NCI-H2227 (cell line): ENCODE data around the gene FCMR.
"Not testable (repeated sequence)": the region's sequence is repeated elsewhere in the genome, so short reads cannot be mapped to it uniquely, and the experiment has no call there.

ENCODE experiments used
- DNase-seq: peaks from one replicate; lab custom pipeline; 2025; ENCODE audit not compliant: unreplicated experiment; lab: John Stamatoyannopoulos, UW

FCMR gene

DNA sequence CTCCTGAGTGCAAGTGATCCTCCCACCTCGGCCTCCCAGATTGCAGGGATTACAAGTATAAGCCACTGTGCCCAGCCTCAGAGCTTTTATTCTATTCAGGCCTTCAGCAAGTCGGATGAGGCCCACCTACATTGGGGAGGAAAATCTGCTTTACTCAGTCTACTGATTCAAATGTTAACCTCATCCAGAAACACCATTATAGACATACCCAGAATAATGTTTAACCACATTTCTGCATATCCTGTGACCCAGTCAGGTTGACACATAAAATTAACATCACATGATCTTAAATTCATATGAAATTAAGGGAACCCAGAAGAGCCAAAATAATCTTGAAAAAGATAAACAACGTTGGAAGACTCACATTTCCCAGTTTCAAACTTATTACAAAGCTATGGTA is 41.4 kb downstream of the FCMR start:
- no peak for DNase-seq

DNA sequence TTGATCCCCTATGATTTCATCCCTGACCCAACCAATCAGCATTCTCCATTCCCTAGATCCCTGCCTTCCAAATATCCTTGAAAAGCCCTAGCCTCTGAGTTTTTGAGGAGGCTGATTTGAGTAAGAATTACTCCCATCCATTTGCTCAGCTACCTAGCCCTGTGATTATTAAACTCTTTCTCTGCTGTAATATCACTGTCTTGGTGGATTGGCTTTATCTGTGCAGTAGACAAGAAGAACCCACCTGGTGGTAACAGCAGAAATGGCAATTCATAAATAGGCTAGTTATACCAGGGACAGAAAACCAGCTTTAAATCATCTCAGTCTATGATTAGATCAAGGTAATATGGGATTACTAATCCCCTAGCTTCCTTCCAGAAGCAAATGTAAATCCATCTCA is 43.3 kb downstream of the FCMR start:
- DNase-seq = no peak

DNA sequence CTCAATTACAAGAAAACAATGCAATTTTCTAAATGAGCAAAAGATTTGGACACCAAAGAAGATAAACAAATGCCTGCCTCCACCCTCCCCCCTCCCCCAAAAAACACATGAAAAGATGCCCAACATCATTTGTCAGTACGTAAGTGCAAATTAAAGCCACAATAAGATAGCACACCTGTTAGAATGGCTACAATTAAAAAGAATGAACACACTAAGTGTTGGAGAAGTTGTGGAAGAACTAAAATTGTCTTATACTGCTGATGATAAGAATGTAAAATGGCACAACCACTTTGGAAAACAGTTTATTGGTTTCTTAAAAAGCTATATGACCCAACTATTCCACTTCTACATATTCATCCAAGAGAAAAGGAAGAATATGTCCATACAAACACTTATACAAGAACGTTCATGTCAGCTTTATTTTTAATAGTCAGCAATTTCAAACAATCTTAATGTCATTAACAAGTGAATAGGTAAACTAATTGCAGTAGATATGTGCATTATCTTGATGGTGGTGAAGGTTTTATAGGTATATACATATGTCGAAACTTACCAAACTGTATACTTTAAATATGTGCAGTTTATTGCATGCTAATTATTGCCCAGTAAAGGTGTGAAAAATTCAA is 45.9 kb downstream of the FCMR start:
- no peak for DNase-seq

DNA sequence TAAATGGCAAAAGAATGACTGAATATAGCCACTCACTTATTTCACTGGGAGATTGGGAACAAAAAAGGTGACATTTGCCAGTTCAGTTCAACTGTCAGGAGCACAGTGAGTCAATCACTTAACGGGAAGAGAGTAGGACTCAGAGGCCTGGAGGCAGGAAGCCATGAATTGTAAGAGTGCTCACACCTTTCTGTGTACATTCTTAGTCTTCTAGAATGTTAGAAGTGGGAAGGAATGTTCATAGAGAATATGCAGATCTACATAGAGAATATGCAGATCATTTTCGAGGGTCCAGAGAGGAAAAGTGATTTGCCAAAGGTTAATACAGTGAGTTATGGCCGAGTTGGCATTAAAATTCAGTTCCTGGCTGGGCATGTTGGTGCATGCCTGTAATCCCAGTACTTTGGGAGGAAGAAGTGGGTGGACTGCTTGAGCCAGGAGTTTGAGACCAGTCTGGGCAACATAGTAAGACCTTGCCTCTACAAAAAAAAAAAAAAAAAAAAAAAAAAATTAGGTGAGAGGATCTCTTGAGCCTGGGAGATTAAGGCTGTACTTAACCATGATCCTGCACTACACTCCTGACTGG is 48.0 kb downstream of the FCMR start:
- DNase-seq = no peak

DNA sequence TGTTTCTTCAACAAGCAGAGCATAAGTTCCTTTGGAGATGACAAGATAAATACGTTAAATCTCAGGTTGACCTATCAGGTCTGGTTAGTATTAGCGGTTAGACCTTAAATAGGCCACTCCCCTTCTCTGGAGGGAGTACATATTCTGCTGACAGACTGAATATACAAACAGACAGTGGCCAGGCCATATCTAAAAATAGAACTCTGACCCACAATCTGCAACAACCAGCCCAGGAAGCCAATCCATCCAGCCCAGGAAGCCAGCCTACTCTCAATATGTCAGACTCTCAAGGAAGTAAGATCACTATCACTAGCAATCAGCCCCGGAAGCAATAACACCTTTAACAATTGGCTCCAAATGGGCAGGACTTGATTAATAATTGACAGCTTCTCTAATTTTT is 49.6 kb downstream of the FCMR start:
- DNase-seq = no peak

DNA sequence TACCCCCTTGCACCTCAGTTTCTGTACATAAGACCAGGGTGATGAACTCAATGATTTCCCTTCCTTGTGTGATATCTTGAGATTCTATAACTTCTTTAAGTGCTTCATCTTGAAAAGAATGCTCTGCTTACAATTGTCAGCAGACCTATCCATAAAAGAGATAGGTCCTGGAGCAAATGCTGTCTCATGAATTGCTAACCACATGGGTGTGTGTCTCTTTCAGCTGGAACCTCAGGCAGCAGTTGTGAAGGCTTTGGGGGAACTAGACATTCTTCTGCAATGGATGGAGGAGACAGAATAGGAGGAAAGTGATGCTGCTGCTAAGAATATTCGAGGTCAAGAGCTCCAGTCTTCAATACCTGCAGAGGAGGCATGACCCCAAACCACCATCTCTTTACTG is 53.5 kb downstream of the FCMR start:
- no peak for DNase-seq

DNA sequence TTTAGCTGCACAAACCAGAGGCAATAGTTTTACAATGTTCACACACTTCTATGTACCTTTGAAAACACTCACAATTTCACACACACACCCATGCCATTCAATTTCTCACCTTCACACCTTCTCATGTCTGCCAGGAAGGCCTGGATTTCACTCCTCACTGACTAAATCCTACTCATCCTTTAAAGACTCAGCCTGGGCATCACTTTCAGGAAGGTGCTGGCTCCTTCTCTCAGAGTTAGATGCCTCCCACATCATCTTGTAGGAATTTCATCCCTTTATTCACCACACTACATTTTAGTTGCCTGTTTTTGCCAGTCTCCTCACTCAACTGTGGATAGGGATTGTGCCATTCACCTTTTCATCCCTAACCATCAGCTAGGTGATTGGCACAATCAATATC is 54.0 kb downstream of the FCMR start:
- DNase-seq = no peak

DNA sequence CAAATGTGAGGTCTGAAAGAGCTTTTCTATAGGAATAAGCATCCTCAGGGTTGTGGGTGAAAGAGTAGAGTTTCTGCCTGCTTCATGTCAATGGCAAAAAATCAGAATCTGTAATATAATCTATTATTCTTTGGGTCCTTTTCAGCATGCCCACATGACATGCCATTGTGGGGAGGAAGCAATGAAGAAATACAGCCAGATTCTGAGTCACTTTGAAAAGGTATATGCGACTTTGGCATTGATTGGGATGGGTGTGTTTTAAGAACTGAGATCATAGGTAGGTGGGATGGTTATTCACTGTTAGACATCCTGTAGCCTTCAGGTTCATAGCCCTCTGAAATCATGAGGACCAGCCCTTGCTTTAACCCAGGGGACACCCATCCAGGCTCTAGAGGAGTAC is 54.5 kb downstream of the FCMR start:
- no peak for DNase-seq

DNA sequence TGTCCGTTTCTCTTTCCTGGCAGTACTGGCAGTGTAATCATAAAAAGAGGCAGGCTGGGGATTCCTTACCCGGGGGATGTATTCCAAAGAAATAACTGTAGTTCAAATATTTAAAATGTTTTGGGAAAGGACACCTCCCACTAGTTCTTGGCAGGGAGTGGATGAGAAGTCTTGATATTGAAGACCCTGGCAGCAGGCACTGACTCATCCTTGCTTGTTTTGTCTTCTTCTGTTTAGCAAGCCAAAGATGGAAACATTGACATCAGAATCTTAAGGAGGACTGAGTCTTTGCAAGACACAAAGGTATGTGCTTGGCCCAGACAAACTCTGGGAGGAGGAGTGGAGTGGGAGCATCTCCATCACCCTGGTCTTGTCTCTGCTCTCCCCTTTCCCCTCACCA is 55.7 kb downstream of the FCMR start:
- DNase-seq = no peak

DNA sequence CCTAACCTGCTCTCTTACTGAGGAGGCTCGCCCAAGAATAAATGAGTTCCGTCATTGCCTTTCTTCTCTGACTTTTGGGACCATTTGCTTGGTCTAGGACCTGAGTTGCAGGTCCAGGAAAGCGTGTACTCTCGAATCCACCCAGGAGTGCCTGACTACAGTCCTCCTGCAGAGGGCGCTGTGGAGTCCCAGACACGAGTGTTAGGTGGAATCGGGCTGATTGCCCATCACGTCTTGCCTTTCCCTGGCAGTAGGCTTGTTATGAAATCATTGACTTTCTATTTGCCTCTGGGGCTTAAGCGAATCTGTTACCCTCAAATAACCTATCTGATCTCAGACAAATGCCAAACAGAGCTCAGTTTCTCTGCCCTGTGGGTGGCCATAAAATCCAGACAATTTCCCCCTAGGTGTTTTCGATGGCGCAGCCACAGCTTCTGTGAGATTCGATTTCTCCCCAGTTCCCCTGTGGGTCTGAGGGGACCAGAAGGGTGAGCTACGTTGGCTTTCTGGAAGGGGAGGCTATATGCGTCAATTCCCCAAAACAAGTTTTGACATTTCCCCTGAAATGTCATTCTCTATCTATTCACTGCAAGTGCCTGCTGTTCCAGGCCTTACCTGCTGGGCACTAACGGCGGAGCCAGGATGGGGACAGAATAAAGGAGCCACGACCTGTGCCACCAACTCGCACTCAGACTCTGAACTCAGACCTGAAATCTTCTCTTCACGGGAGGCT is 56.6 kb downstream of the FCMR start, which contains the start of gene IL20:
Gene IL20, plus strand, starts transcription at position 685 of the 733 bp plus-strand sequence. CDS start 230 bp downstream, outside the sequence.
- DNase-seq = peak; percentile 49

DNA sequence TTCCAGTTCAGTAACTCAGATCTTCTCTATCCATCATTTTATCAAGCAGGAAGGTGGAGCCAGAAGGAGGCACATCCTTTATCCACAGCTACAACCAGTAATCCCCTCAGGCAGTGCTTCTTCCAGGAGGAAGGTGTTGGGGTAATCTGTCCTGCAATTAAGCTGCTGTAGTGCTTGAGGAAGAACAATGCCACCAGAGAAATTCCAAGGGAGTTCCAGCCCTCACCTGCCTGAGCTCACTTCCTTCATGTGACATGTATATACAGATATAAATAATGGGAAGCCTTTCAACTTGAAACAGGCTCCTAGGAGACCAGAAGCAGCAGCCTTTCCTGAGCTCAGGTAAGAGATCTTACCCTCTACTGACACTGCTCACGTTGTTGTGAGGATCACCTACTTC is 58.5 kb downstream of the FCMR start:
- no peak for DNase-seq

DNA sequence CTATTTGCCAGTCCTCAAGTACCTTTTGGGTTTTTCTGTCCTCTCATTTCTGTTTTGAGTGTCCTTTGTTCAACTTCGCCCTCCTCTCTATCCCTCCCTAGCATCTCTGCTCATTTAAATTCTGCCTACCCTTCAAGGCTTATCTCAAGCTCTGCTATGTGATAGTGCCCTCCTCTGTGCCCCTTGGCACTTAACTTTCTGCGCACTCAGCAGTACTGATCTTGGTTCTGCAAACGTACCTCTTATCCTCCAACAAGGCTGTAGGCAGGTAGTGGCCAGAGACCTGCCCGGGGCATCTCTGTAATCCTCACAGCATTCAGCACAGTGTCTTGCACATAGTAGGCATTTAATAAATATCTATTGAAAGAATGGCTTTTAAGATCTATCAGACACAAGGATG is 61.6 kb downstream of the FCMR start:
- DNase-seq = no peak

DNA sequence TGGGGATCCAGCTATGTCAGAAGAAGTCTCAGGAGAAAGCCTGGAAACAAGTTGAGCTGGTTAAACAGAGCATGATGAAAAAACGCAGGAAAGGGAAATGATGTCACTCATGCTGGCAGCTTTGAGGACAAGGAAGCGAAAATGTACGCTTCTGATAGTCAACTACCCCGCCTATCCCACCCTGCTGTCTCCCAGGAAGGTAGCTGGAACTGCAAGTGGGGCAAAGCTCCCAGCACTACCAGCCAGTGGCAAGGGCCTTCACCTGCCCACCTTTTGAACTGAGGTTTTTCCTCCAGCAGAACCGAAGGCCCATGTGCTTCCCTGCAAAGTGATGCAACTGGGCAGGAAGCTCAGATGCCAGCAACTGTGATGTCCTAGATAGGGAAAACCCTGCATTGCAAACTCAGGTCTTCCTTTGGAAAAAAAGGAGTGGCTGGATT is 62.6 kb downstream of the FCMR start:
- DNase-seq = no peak

DNA sequence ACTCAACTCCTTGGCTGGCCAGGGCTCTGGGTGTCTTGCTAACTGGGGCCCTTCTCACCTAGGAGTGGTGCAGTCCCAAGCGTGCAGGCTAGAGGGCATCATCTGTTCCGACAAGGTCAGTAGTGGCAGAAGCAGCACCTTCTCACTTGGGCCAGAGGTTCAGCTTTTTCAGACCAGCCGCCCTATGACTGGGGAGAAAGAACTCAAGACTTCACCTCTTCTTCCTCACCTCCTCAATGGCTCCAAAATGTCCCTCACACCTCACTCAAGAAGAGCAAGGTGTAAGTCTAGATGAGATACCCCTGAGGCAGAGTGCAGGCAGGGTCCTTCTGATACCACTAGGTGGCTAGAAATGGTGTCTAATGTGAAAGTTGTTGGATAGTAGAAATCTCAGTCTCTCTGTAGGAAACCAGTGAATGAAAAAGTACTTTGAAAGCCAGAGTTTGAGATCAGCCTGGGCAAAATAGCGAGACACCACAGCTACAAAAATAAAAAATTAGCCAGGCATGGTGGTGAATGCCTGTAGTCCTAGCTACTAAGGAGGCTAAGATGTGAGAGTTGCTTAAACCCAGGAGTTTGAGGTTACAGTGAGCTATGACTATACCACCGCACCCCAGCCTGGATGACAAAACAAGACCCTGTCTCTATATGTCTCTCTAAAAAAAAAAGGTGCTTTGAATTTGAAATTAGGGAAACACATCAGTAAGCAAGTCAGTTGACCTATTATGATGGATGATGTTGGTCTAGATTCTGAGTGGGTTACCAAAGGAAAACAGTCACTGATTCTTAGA is 64.9 kb downstream of the FCMR start:
- DNase-seq = no peak

DNA sequence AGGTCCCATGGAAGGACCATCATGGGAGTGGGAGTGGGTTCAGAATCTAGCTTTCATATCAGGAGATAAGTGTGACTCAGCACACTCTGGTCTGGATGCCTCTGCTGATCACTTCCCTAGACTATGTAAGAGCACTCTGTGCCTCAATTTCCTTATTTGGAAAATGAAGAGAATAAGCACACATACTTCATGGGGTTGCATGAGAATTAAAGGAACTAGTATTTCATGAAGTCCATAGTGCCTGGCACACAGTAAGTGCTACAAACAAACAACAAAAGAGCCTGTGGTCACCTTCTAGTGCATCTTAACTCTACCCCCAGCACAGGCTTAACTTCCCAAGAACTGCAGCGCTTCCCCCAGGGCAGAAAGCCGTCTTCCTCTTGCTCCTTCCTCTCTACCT is 65.9 kb downstream of the FCMR start:
- DNase-seq = no peak

DNA sequence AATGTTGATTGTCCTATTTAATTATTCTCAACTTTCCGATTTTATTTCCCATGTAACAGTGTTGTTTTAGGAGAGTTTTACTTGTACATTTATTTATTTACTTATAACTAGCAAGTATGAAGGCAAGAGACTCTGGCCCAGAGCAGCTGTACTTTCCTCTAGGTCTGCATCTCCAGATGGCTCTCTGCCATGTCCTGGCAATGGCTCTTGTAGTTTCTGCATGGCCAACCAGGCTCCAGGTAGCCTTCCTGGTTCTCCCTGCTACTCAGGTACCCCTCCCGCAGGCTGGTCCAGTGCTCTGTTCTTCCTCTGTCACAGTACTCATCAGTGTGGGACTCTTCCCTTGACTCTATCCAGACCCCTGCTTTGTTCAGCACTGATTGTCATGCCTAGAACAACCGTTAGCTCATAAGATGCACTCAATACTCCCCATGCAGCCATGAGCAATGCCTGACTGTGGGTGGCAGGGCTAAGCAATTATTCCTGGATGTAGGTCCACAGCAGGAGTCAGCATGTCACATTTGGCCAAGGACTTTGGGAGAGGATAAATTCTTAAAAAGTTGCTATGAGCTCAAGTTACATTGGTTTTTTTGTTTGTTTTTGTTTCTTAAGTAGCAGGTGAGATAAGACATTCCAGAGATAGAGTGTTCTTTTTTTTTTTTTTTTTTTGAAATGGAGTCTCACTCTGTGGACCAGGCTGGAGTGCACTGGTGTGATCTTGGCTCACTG is 67.2 kb downstream of the FCMR start:
- DNase-seq = no peak

DNA sequence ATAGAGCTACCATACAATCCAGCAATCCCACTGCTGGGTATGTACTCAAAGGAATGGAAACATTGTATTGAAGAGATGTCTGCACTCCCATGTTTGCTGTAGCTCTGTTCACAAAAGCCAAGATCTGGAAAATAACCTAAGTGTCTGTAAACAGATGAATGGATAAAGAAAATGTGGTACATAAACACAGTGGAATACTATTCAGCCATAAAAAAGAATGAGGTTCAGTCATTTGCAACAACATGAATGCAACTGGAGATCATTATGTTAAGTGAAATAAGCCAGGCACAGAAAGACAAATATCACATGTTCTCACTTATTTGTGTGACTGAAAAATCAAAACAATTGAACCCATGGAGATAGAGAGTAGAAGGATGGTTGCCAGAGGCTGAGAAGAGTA is 68.0 kb downstream of the FCMR start:
- DNase-seq = not testable (repeated sequence)
